ENCODE measurements around the gene RRAGC.
"Not testable (repeated sequence)": the region's sequence is repeated elsewhere in the genome, so short reads cannot be mapped to it uniquely, and the experiment has no call there.

The RRAGC gene

GRCh38 chr1:38817267-38818174, 42.1 kb downstream of the RRAGC start:
- no peak for FAIRE-seq

- no peak for FAIRE-seq
These were observed 43.5 kb downstream of the RRAGC start for GRCh38 chr1:38815903-38816627.

- FAIRE-seq = no peak
These were observed 44.5 kb downstream of the RRAGC start for GRCh38 chr1:38814984-38815464.

DNA sequence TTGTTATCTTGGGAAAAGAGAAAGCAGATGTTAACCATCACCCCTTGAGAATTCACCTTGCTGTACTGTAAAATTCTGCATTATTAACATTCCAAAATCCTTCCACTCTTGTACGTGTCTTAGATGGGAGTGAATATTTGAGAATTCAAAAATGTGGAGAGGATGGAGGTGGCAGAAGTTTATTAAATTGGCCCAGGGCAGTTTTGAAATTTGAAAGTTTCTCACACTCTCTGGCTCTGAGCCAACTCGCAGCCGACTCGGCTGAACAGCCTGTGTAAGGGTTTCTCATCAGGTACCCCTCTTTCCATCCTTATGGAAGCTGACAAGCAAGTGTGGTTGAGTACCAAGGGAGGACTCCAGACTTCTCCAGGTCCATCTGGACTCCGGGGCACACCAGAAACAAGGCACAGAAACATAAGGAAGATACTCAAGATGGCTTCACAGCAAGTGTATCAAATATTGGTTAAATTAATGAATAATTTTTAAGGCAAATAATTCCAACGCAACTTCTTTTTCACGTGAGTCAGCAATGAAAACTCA, 45.1 kb downstream of the RRAGC start:
- FAIRE-seq = no peak

DNA sequence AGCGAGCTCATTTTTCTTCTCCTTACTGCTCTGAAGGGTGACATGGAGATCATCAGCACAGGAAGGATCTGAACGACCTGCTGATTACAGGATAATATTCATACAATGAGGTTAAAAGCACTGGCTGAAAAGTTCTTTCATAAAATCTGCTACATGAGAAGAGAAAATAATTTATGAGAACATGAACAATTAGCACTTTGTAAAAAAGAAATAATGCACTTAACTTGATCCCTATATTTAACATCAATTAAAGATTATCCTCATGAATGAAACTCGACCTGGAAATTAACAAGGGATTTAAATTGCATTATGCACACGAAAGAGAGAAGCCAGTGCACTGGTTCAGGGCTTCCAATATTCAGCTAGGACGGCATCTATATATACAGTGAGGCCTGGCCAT, 46.6 kb downstream of the RRAGC start:
- no peak for FAIRE-seq

DNA sequence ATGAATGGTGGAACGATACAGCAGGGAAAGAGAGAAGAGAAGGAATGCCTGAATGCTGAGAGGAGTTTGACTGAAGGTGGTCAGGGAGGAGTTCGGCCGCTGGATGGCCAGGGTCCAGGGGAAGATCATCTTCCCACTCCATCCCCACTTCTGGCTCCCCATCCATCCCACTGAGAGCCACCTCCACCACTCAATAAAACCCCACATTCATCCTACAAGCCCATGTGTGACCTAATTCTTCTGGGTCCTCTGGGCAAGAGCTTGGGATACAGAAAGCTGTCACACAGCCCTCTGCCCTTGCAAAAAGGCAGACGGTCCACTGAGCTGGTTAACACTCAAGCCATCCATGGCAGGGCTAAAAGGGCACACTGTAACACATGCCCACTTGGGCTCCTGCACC, 48.1 kb downstream of the RRAGC start:
- not testable (repeated sequence) for FAIRE-seq

DNA sequence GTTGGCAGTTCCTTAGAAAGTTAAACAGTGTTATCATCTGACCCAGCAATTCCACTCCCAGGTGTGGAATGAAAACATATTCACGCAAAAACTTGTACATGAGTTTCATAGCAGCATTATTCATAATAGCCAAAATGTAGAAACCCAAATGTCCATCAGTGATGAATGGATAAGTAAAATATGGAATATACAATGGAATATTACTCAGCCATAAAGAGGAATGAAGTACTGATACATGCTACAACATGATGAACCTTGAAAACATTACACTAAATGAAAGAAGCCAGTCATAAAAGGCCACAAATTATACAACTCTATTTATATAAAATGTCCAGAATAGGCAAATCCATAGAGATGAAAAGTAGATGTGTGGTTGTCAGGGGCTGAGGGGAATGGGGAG, 53.5 kb downstream of the RRAGC start:
- no peak for FAIRE-seq

DNA sequence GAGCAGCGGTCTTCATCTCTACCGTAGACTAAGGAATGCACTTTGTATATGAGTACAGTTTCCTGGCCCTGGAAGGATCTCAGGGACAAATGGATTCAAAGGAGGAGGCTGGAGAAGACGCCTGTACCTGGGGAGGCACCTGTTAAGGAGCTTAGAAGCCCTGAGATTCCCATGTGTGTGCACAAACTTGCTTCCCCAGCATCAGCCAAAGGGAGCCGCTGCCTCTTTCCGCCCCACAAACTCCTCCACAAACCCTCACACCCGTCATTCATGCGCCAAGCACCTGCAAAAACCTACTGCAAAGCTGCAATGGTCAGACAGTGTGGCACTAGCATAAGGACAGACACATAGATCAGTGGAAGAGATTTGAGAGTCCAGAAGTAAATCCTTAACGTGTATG, 54.5 kb downstream of the RRAGC start:
- no peak for FAIRE-seq

- no peak for FAIRE-seq
These were observed 55.3 kb downstream of the RRAGC start for GRCh38 chr1:38804062-38804886.

DNA sequence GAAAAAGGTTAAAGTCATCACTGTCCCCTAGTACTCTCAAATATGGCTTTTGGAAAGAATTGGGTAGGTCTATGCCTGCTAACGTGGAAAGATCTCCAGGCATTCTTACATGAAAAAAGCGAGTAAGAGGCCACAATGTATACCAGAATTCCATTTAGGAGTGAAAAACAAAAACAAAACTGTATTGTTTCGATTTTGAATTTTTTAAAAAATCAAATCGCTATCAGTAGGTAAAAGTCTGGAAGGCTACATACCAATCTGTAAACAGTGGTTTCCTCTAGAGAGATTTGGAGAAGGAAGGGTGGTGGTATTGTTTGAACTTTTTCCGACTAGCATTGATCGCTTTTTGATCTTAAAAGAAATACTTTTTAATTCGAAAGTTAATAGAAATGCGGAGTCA, 55.9 kb downstream of the RRAGC start:
- FAIRE-seq = no peak

DNA sequence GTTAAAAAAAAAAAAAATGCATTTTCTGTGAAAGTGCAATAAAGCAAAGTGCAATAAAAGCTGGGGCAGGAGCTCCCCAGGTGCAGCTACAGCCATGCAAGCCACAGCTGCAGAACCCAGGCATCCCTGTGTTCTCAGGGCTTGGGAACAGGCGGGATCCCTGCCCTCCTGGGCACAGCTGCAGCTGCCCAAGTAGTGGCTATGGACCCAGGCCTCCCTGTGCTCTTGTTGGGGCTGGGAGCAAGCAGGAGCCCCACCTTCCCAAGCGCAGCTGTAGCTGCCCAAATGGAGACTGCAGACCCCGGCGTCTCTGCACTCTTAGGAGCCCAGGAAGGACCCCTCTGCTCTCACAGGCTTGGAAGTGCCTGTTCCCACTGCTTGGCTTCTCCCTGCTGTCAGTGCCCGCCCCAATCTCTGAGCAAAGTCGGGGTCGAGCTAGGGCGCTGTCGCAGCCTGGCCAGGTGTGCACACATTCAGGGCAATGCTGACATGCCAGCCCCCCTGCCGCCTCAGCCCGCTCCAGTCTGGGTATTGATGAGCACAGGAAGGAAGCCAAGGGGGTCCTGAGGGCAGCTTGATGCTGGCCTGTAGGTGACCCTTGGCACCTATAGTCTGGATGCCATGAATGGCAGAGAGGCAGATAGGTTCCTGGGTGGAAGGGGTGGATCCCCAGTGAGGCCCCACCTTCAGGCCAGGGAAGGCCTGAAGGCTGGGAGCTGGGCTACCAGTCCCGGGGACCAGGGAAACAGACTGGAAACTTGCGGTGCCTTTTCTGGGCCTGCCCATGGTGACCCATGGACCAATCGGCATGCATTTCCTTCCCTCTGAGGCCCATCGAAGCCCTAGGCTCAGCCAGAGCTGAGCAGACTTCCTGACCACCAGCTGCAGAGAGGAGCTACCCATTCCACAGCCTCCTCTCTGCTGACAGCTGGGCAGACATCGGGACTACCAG, 58.6 kb downstream of the RRAGC start:
- FAIRE-seq = no peak

DNA sequence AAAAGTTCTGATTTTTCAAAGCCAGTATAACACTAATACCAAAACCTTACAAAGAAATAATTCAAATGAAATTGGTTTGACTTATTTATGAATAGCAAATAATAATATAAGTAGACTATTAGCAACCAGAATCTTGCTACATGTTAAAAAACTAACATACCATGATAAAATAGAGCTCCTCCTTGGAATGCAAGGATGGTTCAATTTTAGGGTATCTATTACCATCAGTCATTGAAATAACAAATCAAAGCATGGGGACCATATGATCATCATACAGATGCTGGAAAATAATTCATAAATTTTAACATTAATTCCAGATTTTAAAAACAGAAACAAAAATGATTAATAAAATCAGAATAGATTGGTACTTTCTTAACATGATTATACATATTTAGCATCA, 66.3 kb downstream of the RRAGC start:
- FAIRE-seq = no peak

DNA sequence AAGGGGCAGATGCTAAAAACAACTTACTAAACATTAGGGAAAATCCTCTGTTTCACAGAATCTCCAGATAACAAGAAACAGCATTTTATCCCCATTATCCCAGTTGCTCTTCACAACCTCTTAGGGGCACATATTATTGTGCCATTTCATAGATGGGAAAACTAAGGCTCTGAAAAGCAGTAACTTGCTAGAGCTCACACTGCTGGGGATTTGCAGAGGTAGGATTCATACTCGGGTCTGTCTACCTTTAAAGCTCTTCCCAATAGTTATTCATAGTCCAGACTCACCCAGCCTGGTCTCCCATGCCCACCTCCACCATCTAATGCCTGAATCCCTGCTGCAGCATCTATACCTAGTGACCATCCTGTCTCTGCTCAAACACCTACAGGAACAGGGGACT, 67.7 kb downstream of the RRAGC start:
- no peak for FAIRE-seq

GRCh38 chr1:38791164-38791515, 68.4 kb downstream of the RRAGC start:
- FAIRE-seq = no peak

GRCh38 chr1:38790422-38791163, 69.0 kb downstream of the RRAGC start:
- FAIRE-seq = no peak

- no peak for FAIRE-seq
These were observed 69.9 kb downstream of the RRAGC start for GRCh38 chr1:38789498-38790169.

GRCh38 chr1:38788341-38789336, 70.9 kb downstream of the RRAGC start:
- FAIRE-seq = no peak
